Smooth muscle cell (in vitro differentiated cells): ENCODE measurements around the gene ADGRE3. TPM values are rescaled to one million over a fixed set of nuclear protein-coding genes. Genes with fewer than 3 reads are reported as not detected.

ENCODE experiments used
- DNase-seq: peaks from one replicate; lab custom pipeline; 2025; ENCODE audit not compliant: unreplicated experiment; lab: John Stamatoyannopoulos, UW
- H2AFZ ChIP-seq: fragments of 200-600 bp; sonication (generic); 2 replicates; pipeline ENCODE4 v1.6.0; 2016; ENCODE audit warnings: antibody characterized with exemption, low read depth, mild to moderate bottlenecking
- H3F3A ChIP-seq: fragments of 200-600 bp; sonication (generic); 2 replicates; pipeline ENCODE4 v1.6.0; 2017; ENCODE audit warnings: antibody characterized with exemption, low read depth
- H3K27ac ChIP-seq: fragments of 200-600 bp; sonication (generic); 2 replicates; pipeline ENCODE4 v1.5.1; 2016; ENCODE audit warnings: low read depth, mild to moderate bottlenecking
- H3K27me3 ChIP-seq: fragments of 200-600 bp; sonication (generic); 2 replicates; pipeline ENCODE4 v1.6.1; 2016; ENCODE audit warnings: low read depth, mild to moderate bottlenecking
- H3K36me3 ChIP-seq: fragments of 200-600 bp; sonication (generic); 2 replicates; pipeline ENCODE4 v1.5.1; 2016; ENCODE audit warnings: low read depth
- H3K4me1 ChIP-seq: fragments of 200-600 bp; sonication (generic); 2 replicates; pipeline ENCODE4 v1.5.1; 2016; ENCODE audit warnings: low read depth
- H3K4me2 ChIP-seq: fragments of 200-600 bp; sonication (generic); 2 replicates; pipeline ENCODE4 v1.6.0; 2016; ENCODE audit warnings: mild to moderate bottlenecking
- H3K4me3 ChIP-seq: fragments of 200-600 bp; sonication (generic); 2 replicates; pipeline ENCODE4 v1.5.1; 2016; ENCODE audit warnings: mild to moderate bottlenecking
- H3K79me2 ChIP-seq: fragments of 200-600 bp; sonication (generic); 2 replicates; pipeline ENCODE4 v1.6.0; 2016; ENCODE audit warnings: low read depth, mild to moderate bottlenecking
- H3K9ac ChIP-seq: fragments of 200-600 bp; sonication (generic); 2 replicates; pipeline ENCODE4 v1.6.0; 2016; ENCODE audit warnings: low read depth
- H3K9me3 ChIP-seq: fragments of 200-600 bp; sonication (generic); replicated peaks from 2 replicates; pipeline ENCODE4 v1.5.1; 2016; ENCODE audit warnings: low read depth
- H4K20me1 ChIP-seq: fragments of 200-600 bp; sonication (generic); 2 replicates; pipeline ENCODE4 v1.6.0; 2016; ENCODE audit warnings: low read depth
- CTCF ChIP-seq: fragments of 200-600 bp; sonication (generic); IDR thresholded peaks from 2 replicates; pipeline ENCODE4 v1.5.1; 2017; ENCODE audit warnings: borderline replicate concordance, mild to moderate bottlenecking, antibody characterized with exemption; ENCODE audit not compliant: insufficient read depth, poor library complexity, severe bottlenecking
- WGBS: methylation state at CpG from one replicate; pipeline ENCODE4 v1.1.7; 2016; ENCODE audit warnings: low lambda C conversion rate; 5-methylcytosine and 5-hydroxymethylcytosine counted together
- polyA plus RNA-seq: library from polyadenylated mRNA; unstranded; fragments of >200 nt; fragmentation: Nextera tagmentation; extraction: Ambion mirVana; gene quantifications from 2 replicates; pipeline ENCODE4 v1.2.1, GENCODE V29; 2016
- total RNA-seq: library from RNA; depleted of rRNA; stranded (reverse); fragments of >200 nt; gene quantifications from 2 replicates; pipeline ENCODE4 v1.2.3, GENCODE V29; 2014

The ADGRE3 gene
- total and polyA plus RNA-seq, 2 experiments from 2014 or later, result not detected

GRCh38 chr19:14661372-14661924 lies 13.2 kb downstream of the ADGRE3 start:
- H3K4me1 ChIP-seq, result no peaks in the 10 kb centered on the region
- H3K9me3 ChIP-seq, result no peaks in the 10 kb centered on the region
- no peak for DNase-seq
- no peaks in the 10 kb centered on the region for H4K20me1 ChIP-seq
- no peak overlapping the region for H3K4me3 ChIP-seq
- no peak overlapping the region for H3K9ac ChIP-seq
- H3F3A ChIP-seq, result no peaks in the 10 kb centered on the region
- 85% methylated on average over 12 of the region's 12 CpGs for WGBS
- H3K27me3 ChIP-seq, result no peaks in the 10 kb centered on the region
- H3K79me2 ChIP-seq, result no peaks in the 10 kb centered on the region
- no peak overlapping the region for H2AFZ ChIP-seq
- no peaks in the 10 kb centered on the region for H3K36me3 ChIP-seq
- no peak for TF ChIP-seq CTCF
- H3K4me2 ChIP-seq, result no peak overlapping the region
- no peak overlapping the region for H3K27ac ChIP-seq

DNA sequence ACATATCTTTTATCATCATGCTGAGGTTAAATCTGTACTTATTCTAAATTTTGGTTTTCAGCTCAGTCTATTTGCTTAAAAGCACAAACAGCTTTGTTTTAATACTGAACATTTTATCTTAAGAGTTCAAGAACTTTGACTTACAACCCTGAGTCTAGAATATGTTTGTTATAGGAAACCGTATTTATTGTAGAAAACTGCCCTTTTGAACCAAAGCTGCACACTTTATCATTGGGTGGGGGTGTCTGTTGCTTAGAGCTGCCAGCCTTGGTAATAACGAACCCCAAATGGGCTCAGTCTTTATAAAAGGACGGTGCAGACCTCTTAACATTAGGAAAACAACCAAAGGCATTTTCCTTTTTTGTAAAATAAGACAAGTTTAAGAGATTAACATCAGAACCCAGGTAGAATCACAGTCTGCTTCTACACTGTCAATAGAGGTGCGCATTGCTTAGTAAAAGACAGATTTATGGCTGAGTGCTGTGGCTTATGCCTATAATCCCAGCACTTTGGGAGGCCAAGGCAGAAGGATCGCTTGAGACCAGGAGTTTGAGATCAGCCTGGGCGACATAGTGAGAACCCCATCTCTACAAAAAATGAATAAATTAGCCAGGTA lies 14.7 kb downstream of the ADGRE3 start:
- H3K36me3 ChIP-seq, result no peaks in the 10 kb centered on the region

GRCh38 chr19:14655726-14656125 lies 18.9 kb downstream of the ADGRE3 start:
- no peak overlapping the region for H3K4me2 ChIP-seq
- 73% methylated on average over 11 of the region's 11 CpGs for WGBS
- H3F3A ChIP-seq, result no peaks in the 10 kb centered on the region
- no peaks in the 10 kb centered on the region for H3K79me2 ChIP-seq
- no peak overlapping the region for H3K27ac ChIP-seq
- TF ChIP-seq CTCF, result no peak
- no peaks in the 10 kb centered on the region for H4K20me1 ChIP-seq
- H3K27me3 ChIP-seq, result no peaks in the 10 kb centered on the region
- H3K9me3 ChIP-seq, result no peaks in the 10 kb centered on the region
- no peak for DNase-seq
- H3K9ac ChIP-seq, result no peak overlapping the region
- no peaks in the 10 kb centered on the region for H3K4me1 ChIP-seq
- no peak overlapping the region for H2AFZ ChIP-seq
- no peaks in the 10 kb centered on the region for H3K36me3 ChIP-seq
- no peak overlapping the region for H3K4me3 ChIP-seq

More for the DNA sequence above, 14.7 kb downstream of the ADGRE3 start:
- Histone ChIP-seq H3K79me2 (no peaks in the 10 kb centered on the region), H3K27ac (no peak overlapping the region), H3K4me3 (no peak overlapping the region), H3K4me1 (no peaks in the 10 kb centered on the region), H4K20me1 (no peaks in the 10 kb centered on the region), H3F3A (no peaks in the 10 kb centered on the region), H3K9ac (no peak overlapping the region), H3K4me2 (no peak overlapping the region), H2AFZ (no peak overlapping the region), H3K27me3 (no peaks in the 10 kb centered on the region), H3K9me3 (no peaks in the 10 kb centered on the region)
- no peak for TF ChIP-seq CTCF
- no peak for DNase-seq
- WGBS, result 66% methylated on average over 6 of the region's 6 CpGs
